OCI-LY3 (cell line): ENCODE results near the gene MEAK7.

Experiments
- EZH2phosphoT487 ChIP-seq: fragments of 200-600 bp; shearing (Covaris generic); IDR thresholded peaks from 2 replicates; pipeline ENCODE4 v1.6.1; 2018; ENCODE audit warnings: antibody characterized with exemption, mixed run types, low read depth
- TF ChIP-seq, protein P1 (sequence below): fragments of 200-600, 300-600 bp; sonication (generic); IDR thresholded peaks from 2 replicates; pipeline ENCODE4 v1.5.1; 2014; ENCODE audit warnings: antibody characterized with exemption, low read length, low read depth

GRCh38 chr16:84486551-84487235 lies 17.8 kb downstream of the MEAK7 start:
- no peak for TF ChIP-seq EZH2phosphoT487
- TF ChIP-seq, protein P1, sequence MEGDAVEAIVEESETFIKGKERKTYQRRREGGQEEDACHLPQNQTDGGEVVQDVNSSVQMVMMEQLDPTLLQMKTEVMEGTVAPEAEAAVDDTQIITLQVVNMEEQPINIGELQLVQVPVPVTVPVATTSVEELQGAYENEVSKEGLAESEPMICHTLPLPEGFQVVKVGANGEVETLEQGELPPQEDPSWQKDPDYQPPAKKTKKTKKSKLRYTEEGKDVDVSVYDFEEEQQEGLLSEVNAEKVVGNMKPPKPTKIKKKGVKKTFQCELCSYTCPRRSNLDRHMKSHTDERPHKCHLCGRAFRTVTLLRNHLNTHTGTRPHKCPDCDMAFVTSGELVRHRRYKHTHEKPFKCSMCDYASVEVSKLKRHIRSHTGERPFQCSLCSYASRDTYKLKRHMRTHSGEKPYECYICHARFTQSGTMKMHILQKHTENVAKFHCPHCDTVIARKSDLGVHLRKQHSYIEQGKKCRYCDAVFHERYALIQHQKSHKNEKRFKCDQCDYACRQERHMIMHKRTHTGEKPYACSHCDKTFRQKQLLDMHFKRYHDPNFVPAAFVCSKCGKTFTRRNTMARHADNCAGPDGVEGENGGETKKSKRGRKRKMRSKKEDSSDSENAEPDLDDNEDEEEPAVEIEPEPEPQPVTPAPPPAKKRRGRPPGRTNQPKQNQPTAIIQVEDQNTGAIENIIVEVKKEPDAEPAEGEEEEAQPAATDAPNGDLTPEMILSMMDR: no peak
